A549 (cell line): Measurements from ENCODE around the gene SEC63.

Experiments used
- FOSL2 ChIP-seq, 2 experiments: fragments of 450-650 bp in 1 of 2; fragments of >200 bp in 1 of 2; sonication (Bioruptor Twin) in 1 of 2; formaldehyde crosslinking; IDR thresholded peaks; 2 replicates each; pipeline versions ENCODE4 v1.5.0 to v1.6.1; 2016 to 2020; ENCODE audit warnings: mild to moderate bottlenecking in 1 of 2, moderate library complexity in 1 of 2
- JUN ChIP-seq, 2 experiments: fragments of >200 bp; sonication (Bioruptor Twin); formaldehyde crosslinking; IDR thresholded peaks; 2 replicates in 1 of 2; 3 replicates in 1 of 2; pipeline ENCODE4 v1.6.1; 2016 to 2017
- MAZ ChIP-seq: fragments of 150-350 bp; IDR thresholded peaks from 2 replicates; pipeline ENCODE4 v1.6.1; 2014; ENCODE audit warnings: antibody characterized with exemption, low read depth, low read length, borderline replicate concordance
- POLR2A ChIP-seq: IDR thresholded peaks from 2 replicates; pipeline ENCODE4 v1.6.1; 2012; ENCODE audit warnings: mild to moderate bottlenecking, low read length
- RNF2 ChIP-seq: fragments of 200-600 bp; sonication (generic); IDR thresholded peaks from 2 replicates; pipeline ENCODE4 v1.6.1; 2016; ENCODE audit warnings: low read depth, mild to moderate bottlenecking, antibody characterized with exemption, moderate library complexity, borderline replicate concordance
- SMC3 ChIP-seq: fragments of >200 bp; sonication (Bioruptor Twin); formaldehyde crosslinking; IDR thresholded peaks from 3 replicates; pipeline ENCODE4 v1.6.1; 2018; ENCODE audit warnings: inconsistent platforms
- TF ChIP-seq, protein P1 (sequence below): fragments of >200 bp; sonication (Bioruptor Twin); formaldehyde crosslinking; IDR thresholded peaks from 3 replicates; pipeline ENCODE4 v1.5.1; 2016
- TF ChIP-seq, protein P2 (sequence below): fragments of 250-450 bp; sonication (Bioruptor Pico); IDR thresholded peaks from 2 replicates; pipeline ENCODE4 v1.5.0; 2020; ENCODE audit warnings: low read depth, mild to moderate bottlenecking, moderate library complexity
- TF ChIP-seq, protein P3 (sequence below): fragments of 250-450 bp; sonication (Bioruptor Pico); IDR thresholded peaks from 2 replicates; pipeline ENCODE4 v1.5.0; 2021; ENCODE audit warnings: mild to moderate bottlenecking, moderate library complexity, borderline replicate concordance
- TF ChIP-seq, protein P4 (sequence below): fragments of 450-650 bp; IDR thresholded peaks from 2 replicates; pipeline ENCODE4 v1.6.1; 2014; ENCODE audit warnings: antibody characterized with exemption

DNA sequence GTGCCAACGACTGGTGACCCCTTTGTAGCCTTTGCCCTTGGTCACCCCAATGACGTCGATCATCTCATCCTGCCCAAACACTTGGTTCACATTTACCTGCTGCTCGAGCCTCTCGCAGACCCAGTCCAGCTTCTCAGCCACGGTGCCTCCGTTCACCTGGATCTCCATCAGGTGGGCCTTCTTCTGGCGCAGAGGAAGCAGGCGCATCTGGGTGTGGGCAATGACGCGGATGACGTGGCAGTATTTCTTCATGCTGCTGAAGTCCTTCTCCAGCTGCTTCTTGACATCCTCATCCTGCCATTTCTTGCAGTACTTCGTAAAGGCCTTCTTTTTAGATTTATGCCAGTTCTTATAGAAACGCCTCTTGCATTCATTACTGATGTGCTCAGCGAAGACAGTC, 46.9 kb upstream of the SEC63 start:
- TF ChIP-seq RNF2, result no peak
- TF ChIP-seq, protein P1, sequence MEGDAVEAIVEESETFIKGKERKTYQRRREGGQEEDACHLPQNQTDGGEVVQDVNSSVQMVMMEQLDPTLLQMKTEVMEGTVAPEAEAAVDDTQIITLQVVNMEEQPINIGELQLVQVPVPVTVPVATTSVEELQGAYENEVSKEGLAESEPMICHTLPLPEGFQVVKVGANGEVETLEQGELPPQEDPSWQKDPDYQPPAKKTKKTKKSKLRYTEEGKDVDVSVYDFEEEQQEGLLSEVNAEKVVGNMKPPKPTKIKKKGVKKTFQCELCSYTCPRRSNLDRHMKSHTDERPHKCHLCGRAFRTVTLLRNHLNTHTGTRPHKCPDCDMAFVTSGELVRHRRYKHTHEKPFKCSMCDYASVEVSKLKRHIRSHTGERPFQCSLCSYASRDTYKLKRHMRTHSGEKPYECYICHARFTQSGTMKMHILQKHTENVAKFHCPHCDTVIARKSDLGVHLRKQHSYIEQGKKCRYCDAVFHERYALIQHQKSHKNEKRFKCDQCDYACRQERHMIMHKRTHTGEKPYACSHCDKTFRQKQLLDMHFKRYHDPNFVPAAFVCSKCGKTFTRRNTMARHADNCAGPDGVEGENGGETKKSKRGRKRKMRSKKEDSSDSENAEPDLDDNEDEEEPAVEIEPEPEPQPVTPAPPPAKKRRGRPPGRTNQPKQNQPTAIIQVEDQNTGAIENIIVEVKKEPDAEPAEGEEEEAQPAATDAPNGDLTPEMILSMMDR, result no peak
- TF ChIP-seq, protein P2, sequence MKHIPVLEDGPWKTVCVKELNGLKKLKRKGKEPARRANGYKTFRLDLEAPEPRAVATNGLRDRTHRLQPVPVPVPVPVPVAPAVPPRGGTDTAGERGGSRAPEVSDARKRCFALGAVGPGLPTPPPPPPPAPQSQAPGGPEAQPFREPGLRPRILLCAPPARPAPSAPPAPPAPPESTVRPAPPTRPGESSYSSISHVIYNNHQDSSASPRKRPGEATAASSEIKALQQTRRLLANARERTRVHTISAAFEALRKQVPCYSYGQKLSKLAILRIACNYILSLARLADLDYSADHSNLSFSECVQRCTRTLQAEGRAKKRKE (CRISPR knock-in tag), result no peak
- no peak for TF ChIP-seq SMC3
- no peak for TF ChIP-seq POLR2A
- no peak for TF ChIP-seq MAZ
- no peak for TF ChIP-seq FOSL2 (IDR thresholded peaks at IDR 0.05)
- TF ChIP-seq FOSL2 (CRISPR knock-in tag; IDR thresholded peaks at IDR 0.05), result no peak
- TF ChIP-seq, protein P3, sequence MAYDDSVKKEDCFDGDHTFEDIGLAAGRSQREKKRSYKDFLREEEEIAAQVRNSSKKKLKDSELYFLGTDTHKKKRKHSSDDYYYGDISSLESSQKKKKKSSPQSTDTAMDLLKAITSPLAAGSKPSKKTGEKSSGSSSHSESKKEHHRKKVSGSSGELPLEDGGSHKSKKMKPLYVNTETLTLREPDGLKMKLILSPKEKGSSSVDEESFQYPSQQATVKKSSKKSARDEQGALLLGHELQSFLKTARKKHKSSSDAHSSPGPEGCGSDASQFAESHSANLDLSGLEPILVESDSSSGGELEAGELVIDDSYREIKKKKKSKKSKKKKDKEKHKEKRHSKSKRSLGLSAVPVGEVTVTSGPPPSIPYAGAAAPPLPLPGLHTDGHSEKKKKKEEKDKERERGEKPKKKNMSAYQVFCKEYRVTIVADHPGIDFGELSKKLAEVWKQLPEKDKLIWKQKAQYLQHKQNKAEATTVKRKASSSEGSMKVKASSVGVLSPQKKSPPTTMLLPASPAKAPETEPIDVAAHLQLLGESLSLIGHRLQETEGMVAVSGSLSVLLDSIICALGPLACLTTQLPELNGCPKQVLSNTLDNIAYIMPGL, result no peak
- TF ChIP-seq, protein P4, sequence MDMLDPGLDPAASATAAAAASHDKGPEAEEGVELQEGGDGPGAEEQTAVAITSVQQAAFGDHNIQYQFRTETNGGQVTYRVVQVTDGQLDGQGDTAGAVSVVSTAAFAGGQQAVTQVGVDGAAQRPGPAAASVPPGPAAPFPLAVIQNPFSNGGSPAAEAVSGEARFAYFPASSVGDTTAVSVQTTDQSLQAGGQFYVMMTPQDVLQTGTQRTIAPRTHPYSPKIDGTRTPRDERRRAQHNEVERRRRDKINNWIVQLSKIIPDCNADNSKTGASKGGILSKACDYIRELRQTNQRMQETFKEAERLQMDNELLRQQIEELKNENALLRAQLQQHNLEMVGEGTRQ, result no peak
- no peak for TF ChIP-seq JUN (IDR thresholded peaks at IDR 0.05)
